ENCODE measurements around the gene C1orf116.

C1orf116 gene

GRCh38 chr1:206985162-206985749, 47.3 kb downstream of the C1orf116 start:
- DNase-seq = no peak

- DNase-seq = peak in 3 of 4 experiments; percentile 11 to 18 (median 11)
Observed at GRCh38 chr1:206982216-206982615, 50.3 kb downstream of the C1orf116 start.

- DNase-seq = no peak
Observed at GRCh38 chr1:206979379-206980043, 53.0 kb downstream of the C1orf116 start.

GRCh38 chr1:206978259-206978658, 54.3 kb downstream of the C1orf116 start:
- no peak for DNase-seq

GRCh38 chr1:206975306-206975705, 57.2 kb downstream of the C1orf116 start:
- DNase-seq = no peak

GRCh38 chr1:206974140-206974539, 58.4 kb downstream of the C1orf116 start:
- no peak for DNase-seq

GRCh38 chr1:206972728-206973127, 59.8 kb downstream of the C1orf116 start:
- DNase-seq = no peak

GRCh38 chr1:206971029-206971655, 61.4 kb downstream of the C1orf116 start:
- DNase-seq = no peak

- DNase-seq = no peak
Observed at GRCh38 chr1:206970446-206970845, 62.1 kb downstream of the C1orf116 start, which contains the start of gene FCAMR. FCAMR (minus strand) TSS chr1:206970460; CDS start chr1:206970125, 335 bp downstream.

GRCh38 chr1:206969090-206969489, 63.5 kb downstream of the C1orf116 start:
- no peak for DNase-seq

Measured in activated CD4-positive, CD25-positive, alpha-beta regulatory T cell (primary cell).